ENCODE data around the gene CDH18. TPM values are rescaled to one million over a fixed set of nuclear protein-coding genes. Genes with fewer than 3 reads are reported as not detected.
"Not testable (repeated sequence)": the region's sequence is repeated elsewhere in the genome, so short reads cannot be mapped to it uniquely, and the experiment has no call there.

Gene CDH18
- total RNA-seq, 2 experiments from 2014 or later, result not detected

- Mint-ChIP-seq H3K27me3 (no peaks in the 10 kb centered on the region), H3K4me1 (no peaks in the 10 kb centered on the region), H3K4me3 (no peak overlapping the region), H3K9me3 (ENCODE audit: low read depth) (peaks cover 11% of the 10 kb centered on the region), H3K27ac (no peak overlapping the region), H3K36me3 (no peaks in the 10 kb centered on the region)
- no peak for ATAC-seq
- no peak for DNase-seq
- CTCF ChIA-PET, result no interaction called here
These were observed 122.5 kb downstream of the CDH18 start for GRCh38 chr5:19865336-19866089.

GRCh38 chr5:19862711-19863110 lies 125.3 kb downstream of the CDH18 start:
- no peak for DNase-seq
- H3K27me3 Mint-ChIP-seq, result no peaks in the 10 kb centered on the region
- CTCF ChIA-PET, result no interaction called here
- peaks cover 11% of the 10 kb centered on the region for H3K9me3 Mint-ChIP-seq (ENCODE audit: low read depth)
- no peak overlapping the region for H3K27ac Mint-ChIP-seq
- no peak for ATAC-seq
- H3K4me3 Mint-ChIP-seq, result no peak overlapping the region
- H3K36me3 Mint-ChIP-seq, result no peaks in the 10 kb centered on the region
- no peaks in the 10 kb centered on the region for H3K4me1 Mint-ChIP-seq

- no peaks in the 10 kb centered on the region for H3K27me3 Mint-ChIP-seq
These were observed 129.0 kb downstream of the CDH18 start for GRCh38 chr5:19859020-19859419.

DNA sequence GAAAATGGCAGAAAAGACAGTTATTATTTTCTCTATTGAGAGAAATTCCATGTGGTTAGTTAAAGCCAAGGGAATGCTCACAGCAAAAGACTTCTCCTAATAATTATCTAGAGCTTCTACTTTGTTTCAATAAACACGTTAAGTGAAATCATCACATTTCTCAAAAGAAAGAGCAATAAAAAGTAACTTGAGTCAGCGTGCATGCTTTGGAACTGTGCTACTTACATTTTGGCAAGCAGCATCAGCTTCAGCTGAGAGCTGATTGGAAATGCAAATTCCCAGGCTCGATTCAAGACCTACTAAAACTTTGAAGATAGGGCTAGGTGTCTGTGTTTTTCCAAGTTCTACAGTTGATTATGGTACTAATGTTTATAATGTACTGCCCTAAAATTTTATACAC lies 132.1 kb downstream of the CDH18 start:
- H3K4me3 Mint-ChIP-seq, result no peak overlapping the region
- H3K27me3 Mint-ChIP-seq, result no peaks in the 10 kb centered on the region
- no peaks in the 10 kb centered on the region for H3K9me3 Mint-ChIP-seq (ENCODE audit: low read depth)
- no peaks in the 10 kb centered on the region for H3K4me1 Mint-ChIP-seq
- DNase-seq, result no peak
- no peaks in the 10 kb centered on the region for H3K36me3 Mint-ChIP-seq
- H3K27ac Mint-ChIP-seq, result no peak overlapping the region
- CTCF ChIA-PET, result no interaction called here
- no peak for ATAC-seq

More at GRCh38 chr5:19859020-19859419, 129.0 kb downstream of the CDH18 start:
- CTCF ChIA-PET, result no interaction called here
- Mint-ChIP-seq H3K4me1 (no peaks in the 10 kb centered on the region), H3K27ac (no peak overlapping the region), H3K4me3 (no peak overlapping the region), H3K9me3 (ENCODE audit: low read depth) (peaks cover 9% of the 10 kb centered on the region), H3K36me3 (no peaks in the 10 kb centered on the region)
- DNase-seq (no peak), ATAC-seq (no peak)

DNA sequence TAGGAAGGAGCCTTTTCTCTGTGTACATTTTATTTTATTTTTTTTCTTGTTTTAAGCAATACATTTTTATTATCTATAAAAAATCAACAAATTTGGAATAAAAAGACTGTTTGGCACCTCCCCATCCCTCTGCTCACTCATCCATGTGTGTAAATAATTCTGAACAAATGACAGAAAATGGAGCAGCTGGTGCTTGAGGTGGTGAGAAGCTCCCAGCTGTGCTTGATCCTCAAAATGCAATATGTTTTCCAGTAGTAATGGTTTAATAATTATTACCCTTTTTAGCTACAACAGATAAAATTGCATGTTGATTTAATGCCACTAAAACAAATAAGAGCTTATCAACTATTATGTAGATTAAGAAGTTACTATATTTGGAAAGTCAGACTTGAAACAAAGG lies 132.5 kb downstream of the CDH18 start:
- DNase-seq, result no peak
- no peak for ATAC-seq
- Mint-ChIP-seq H3K4me1 (no peaks in the 10 kb centered on the region), H3K9me3 (ENCODE audit: low read depth) (no peaks in the 10 kb centered on the region), H3K4me3 (no peak overlapping the region), H3K27ac (no peak overlapping the region), H3K36me3 (no peaks in the 10 kb centered on the region), H3K27me3 (no peaks in the 10 kb centered on the region)
- CTCF ChIA-PET, result no interaction called here

GRCh38 chr5:19855031-19855430 lies 133.0 kb downstream of the CDH18 start:
- Mint-ChIP-seq H3K36me3 (no peaks in the 10 kb centered on the region), H3K9me3 (ENCODE audit: low read depth) (no peaks in the 10 kb centered on the region), H3K27ac (no peak overlapping the region), H3K4me3 (no peak overlapping the region), H3K4me1 (no peaks in the 10 kb centered on the region), H3K27me3 (no peaks in the 10 kb centered on the region)
- no peak for DNase-seq
- ATAC-seq, result no peak
- CTCF ChIA-PET, result no interaction called here

GRCh38 chr5:19853616-19854240 lies 134.3 kb downstream of the CDH18 start:
- Mint-ChIP-seq H3K27me3 (no peaks in the 10 kb centered on the region), H3K4me3 (no peak overlapping the region), H3K27ac (no peak overlapping the region), H3K36me3 (no peaks in the 10 kb centered on the region), H3K9me3 (ENCODE audit: low read depth) (no peaks in the 10 kb centered on the region), H3K4me1 (no peaks in the 10 kb centered on the region)
- CTCF ChIA-PET, result no interaction called here
- ATAC-seq (no peak), DNase-seq (no peak)

GRCh38 chr5:19837536-19838174 lies 150.3 kb downstream of the CDH18 start:
- CTCF ChIA-PET, result no interaction called here
- peaks cover 23% of the 10 kb centered on the region for H3K9me3 Mint-ChIP-seq (ENCODE audit: low read depth)
- no peaks in the 10 kb centered on the region for H3K36me3 Mint-ChIP-seq
- no peak overlapping the region for H3K4me3 Mint-ChIP-seq
- H3K27me3 Mint-ChIP-seq, result no peaks in the 10 kb centered on the region
- DNase-seq, result no peak
- ATAC-seq, result no peak
- no peak overlapping the region for H3K27ac Mint-ChIP-seq
- H3K4me1 Mint-ChIP-seq, result no peaks in the 10 kb centered on the region

DNA sequence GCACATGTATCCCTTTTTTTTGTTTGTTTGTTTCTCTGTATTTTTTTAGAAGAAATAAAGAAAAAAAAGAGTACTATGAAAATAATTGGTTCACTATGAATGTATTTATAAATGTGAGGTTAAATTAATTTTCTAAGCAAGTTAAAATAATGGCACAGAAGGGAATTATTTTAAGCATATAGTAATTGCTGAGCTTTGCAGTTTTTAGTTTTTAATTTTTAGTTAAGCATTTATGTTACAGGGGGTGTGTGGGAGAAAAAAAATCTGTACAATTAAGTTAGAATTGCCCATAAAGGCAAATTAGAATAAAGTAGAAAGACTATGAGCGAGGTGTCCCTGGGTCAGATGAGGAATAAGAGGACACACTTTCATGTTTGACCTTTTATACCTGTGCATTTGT lies 152.6 kb downstream of the CDH18 start:
- ATAC-seq (no peak), DNase-seq (no peak)
- Mint-ChIP-seq H3K4me1 (no peaks in the 10 kb centered on the region), H3K27me3 (no peaks in the 10 kb centered on the region), H3K9me3 (ENCODE audit: low read depth) (peaks cover 18% of the 10 kb centered on the region), H3K36me3 (no peaks in the 10 kb centered on the region), H3K4me3 (no peak overlapping the region), H3K27ac (no peak overlapping the region)
- CTCF ChIA-PET, result no interaction called here

GRCh38 chr5:19812720-19813119 lies 175.3 kb downstream of the CDH18 start:
- DNase-seq, CTCF ChIA-PET, ATAC-seq, H3K4me3 Mint-ChIP-seq, H3K36me3 Mint-ChIP-seq, H3K27me3 Mint-ChIP-seq, H3K4me1 Mint-ChIP-seq, H3K27ac Mint-ChIP-seq: not testable (repeated sequence)
- peaks cover 11% of the 10 kb centered on the region for H3K9me3 Mint-ChIP-seq (ENCODE audit: low read depth)

DNA sequence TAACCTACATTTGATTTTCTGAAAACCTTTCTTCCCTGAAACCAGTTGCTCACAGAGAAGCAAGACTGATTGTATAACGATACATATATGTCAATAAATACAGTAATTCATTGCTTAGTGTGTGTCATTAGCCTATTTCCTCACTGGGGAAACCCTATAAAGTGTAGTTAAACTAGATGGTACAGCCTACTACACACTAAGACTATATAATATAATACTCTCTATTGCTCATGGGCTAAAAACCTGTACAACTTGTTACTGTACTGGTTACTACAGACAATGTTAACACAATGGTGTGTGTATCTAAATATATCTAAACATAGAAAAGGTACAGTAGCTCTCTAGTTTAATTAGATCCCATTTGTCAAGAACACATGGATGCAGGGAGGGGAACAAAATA lies 181.2 kb downstream of the CDH18 start:
- ATAC-seq (no peak), DNase-seq (no peak)
- Mint-ChIP-seq H3K27me3 (no peaks in the 10 kb centered on the region), H3K27ac (no peak overlapping the region), H3K36me3 (no peaks in the 10 kb centered on the region), H3K9me3 (ENCODE audit: low read depth) (peaks cover 4% of the 10 kb centered on the region), H3K4me3 (no peak overlapping the region), H3K4me1 (no peaks in the 10 kb centered on the region)
- CTCF ChIA-PET, result no interaction called here

DNA sequence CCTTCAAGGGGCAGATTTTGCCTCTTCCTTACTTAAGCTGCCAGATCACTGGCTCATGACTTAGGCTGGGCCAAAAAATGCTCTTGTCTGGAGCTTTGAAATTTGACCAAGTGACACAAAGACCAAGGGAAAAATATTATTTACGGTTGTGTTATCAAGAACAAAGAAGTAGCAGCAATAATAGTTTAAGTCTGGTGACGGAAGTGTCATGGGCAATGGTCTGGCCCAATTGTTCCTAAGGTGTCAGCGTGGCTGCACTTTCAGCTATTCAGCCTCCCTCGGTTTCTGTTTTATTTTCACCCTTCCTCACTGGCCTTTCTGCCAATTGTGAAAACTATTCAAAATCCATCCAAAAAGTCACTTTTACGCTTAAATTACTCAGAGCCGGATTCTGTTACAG lies 185.3 kb downstream of the CDH18 start:
- Mint-ChIP-seq H3K4me1 (no peaks in the 10 kb centered on the region), H3K4me3 (no peak overlapping the region), H3K27me3 (no peaks in the 10 kb centered on the region), H3K36me3 (no peaks in the 10 kb centered on the region), H3K27ac (no peak overlapping the region), H3K9me3 (ENCODE audit: low read depth) (peaks cover 2% of the 10 kb centered on the region)
- ATAC-seq (no peak), DNase-seq (no peak)
- CTCF ChIA-PET, result no interaction called here

DNA sequence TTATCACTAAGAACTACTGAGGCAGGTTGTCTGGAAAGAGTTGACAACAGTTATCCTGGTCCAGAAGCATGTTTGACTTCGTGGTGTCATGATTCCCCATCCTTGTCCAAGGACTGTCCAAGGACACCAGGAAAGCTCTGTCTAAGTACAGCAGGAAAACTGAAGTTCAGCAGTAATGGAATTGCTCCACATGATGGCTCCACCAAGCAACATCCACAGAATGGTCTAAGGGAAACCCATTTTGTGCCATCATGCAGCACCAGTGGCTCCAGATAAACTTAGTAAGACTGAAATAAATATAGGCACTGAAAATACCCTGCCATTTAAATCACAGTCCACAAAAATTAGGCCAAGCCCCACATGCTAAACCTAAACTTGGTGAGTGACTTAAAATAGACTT lies 192.8 kb downstream of the CDH18 start:
- CTCF ChIA-PET, result no interaction called here
- ATAC-seq, result no peak

DNA sequence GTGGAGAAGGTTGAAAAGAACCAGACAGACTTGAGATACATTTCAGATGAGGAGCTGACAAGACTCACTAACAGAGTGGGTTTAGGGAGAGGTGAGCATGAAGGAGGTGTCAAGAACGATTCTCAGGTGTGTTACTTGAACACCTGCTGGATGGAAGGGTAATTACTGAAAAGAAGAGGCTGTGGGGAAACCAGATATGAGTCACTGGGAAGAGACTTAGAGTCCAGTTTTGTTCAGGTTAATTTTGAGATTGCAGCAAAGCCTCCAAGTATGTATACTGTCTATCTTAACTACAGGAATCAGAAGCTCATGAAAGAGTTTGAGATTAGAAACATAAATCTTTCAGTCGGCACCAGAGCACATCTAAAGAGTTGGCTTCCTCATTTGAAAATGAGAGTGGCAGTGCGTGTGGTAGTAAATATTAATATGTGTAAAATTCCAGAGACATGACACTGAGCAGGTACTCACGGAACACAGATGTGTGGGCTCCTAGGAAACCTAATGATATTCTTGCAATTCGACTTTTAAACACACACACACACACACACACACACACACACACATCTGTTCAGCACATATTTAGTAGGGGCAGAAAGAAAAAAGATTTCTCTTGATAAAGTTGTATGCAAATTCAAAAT lies 197.1 kb downstream of the CDH18 start:
- Mint-ChIP-seq H3K4me3 (no peak overlapping the region), H3K4me1 (no peaks in the 10 kb centered on the region), H3K27me3 (no peaks in the 10 kb centered on the region), H3K36me3 (no peaks in the 10 kb centered on the region), H3K27ac (no peak overlapping the region), H3K9me3 (ENCODE audit: low read depth) (peaks cover 7% of the 10 kb centered on the region)
- no peak for ATAC-seq
- CTCF ChIA-PET, result no interaction called here
- no peak for DNase-seq

More for the DNA sequence above, 192.8 kb downstream of the CDH18 start:
- Mint-ChIP-seq H3K4me1 (no peaks in the 10 kb centered on the region), H3K4me3 (no peak overlapping the region), H3K9me3 (ENCODE audit: low read depth) (peaks cover 3% of the 10 kb centered on the region), H3K27me3 (no peaks in the 10 kb centered on the region), H3K27ac (no peak overlapping the region), H3K36me3 (no peaks in the 10 kb centered on the region)
- DNase-seq, result no peak
